Peyer's patch (tissue), 4 donors: ENCODE data around the gene SMURF2. TPM values are rescaled to one million over a fixed set of nuclear protein-coding genes. Genes with fewer than 3 reads are reported as not detected.

Experiments used
- DNase-seq, 3 donors: peaks; one replicate each; pipeline ENCODE4 v3.0.0-alpha.2; 2017 to 2019
- H3K27ac ChIP-seq, 4 donors: fragments of 200-600 bp; sonication (generic); one replicate each; pipeline ENCODE4 v1.5.1; 2016 to 2019
- H3K27me3 ChIP-seq, 2 donors: fragments of 200-600 bp; sonication (generic); one replicate each; pipeline ENCODE4 v1.5.1; 2019
- H3K36me3 ChIP-seq, 3 donors: fragments of 200-600 bp; sonication (generic); one replicate each; pipeline ENCODE4 v1.5.1; 2016 to 2019
- H3K4me1 ChIP-seq, 4 donors: fragments of 200-600 bp; sonication (generic); one replicate each; pipeline ENCODE4 v1.5.1; 2016 to 2019
- H3K4me3 ChIP-seq, 4 donors: fragments of 200-600 bp; sonication (generic); 1 replicate in 3 of 4; 2 replicates in 1 of 4; pipeline ENCODE4 v1.5.1; 2016 to 2019; ENCODE audit warnings: mild to moderate bottlenecking in 1 of 4
- H3K9me3 ChIP-seq, 4 donors: fragments of 200-600 bp; sonication (generic); one replicate each; pipeline ENCODE4 v1.5.1; 2016 to 2019; ENCODE audit warnings: mild to moderate bottlenecking in 1 of 4
- CTCF ChIP-seq, 6 experiments: fragments of 450-650 bp in 4 of 6; fragments of 200-600 bp in 2 of 6; sonication (generic) in 1 of 6; IDR thresholded peaks; one replicate each; pipeline ENCODE4 v1.5.1; 2017 to 2019; ENCODE audit warnings: antibody characterized with exemption in 6 of 6, mild to moderate bottlenecking in 3 of 6, moderate library complexity in 1 of 6
- POLR2A ChIP-seq, 2 donors: fragments of 450-650 bp; IDR thresholded peaks; one replicate each; pipeline ENCODE4 v1.5.1; 2017; ENCODE audit warnings: antibody characterized with exemption in 2 of 2, mild to moderate bottlenecking in 2 of 2, moderate library complexity in 2 of 2
- total RNA-seq, 4 donors: library from RNA; depleted of rRNA; stranded (reverse); fragments of >200 nt; gene quantifications; one replicate each; pipeline ENCODE4 v1.1.0, GENCODE V29; 2016

The SMURF2 gene
- total RNA-seq, 4 donors from 2014 or later, result 34.3 to 41.6 (median 37.5) TPM

DNA sequence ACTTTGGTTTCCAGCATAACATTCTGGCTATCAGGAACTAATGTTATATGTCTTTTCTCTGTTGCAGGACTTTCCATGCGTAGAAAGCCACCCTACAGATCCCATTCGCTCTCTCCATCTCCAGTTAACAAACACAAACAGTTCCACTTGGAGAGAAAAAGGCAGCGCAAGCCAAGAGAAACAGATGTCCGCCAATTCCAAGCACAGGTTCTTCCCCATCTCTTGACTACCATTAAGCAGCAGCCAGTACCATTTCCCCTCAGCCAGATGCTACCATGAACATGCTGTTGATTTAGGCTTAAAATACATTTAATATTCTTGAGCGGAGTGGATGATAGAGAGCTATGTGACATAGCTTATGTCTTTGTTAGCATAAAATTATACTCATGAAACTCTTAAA, 132.9 kb downstream of the SMURF2 start:
- Histone ChIP-seq H3K4me1 (no peaks in the 10 kb centered on the region), H3K4me3 (no peak overlapping the region), H3K9me3 (no peaks in the 10 kb centered on the region), H3K36me3 (peaks cover 0 to 100% (median 6%) of the 10 kb centered on the region in 3 donors), H3K27ac (no peak overlapping the region), H3K27me3 (no peaks in the 10 kb centered on the region)
- DNase-seq, result no peak
- no peak for TF ChIP-seq CTCF (IDR thresholded peaks at IDR 0.05)
- TF ChIP-seq POLR2A (IDR thresholded peaks at IDR 0.05), result no peak

DNA sequence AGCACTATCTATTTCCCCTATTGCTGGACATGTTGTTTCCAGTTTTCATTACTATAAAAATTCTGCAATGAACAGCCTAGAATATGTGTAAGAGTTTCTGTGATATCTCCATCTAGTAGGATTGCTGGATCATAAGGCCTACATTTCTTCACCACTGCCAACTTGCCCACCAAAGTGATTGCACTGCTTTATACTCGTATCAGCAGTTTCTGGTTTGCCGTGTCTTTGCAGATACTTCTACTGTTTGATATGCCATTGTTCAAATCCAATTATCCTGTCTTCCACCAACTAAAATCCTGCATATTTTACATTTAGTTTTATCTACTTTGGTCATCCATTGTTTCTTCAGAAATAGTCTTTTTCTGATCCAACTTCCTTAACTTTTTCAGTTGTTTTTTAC, 134.2 kb downstream of the SMURF2 start:
- peaks cover 0 to 100% (median 8%) of the 10 kb centered on the region in 3 donors for H3K36me3 ChIP-seq
- no peaks in the 10 kb centered on the region for H3K4me1 ChIP-seq
- no peaks in the 10 kb centered on the region for H3K27me3 ChIP-seq
- no peak overlapping the region for H3K4me3 ChIP-seq
- no peak overlapping the region for H3K27ac ChIP-seq
- TF ChIP-seq POLR2A (IDR thresholded peaks at IDR 0.05) (no peak), CTCF (IDR thresholded peaks at IDR 0.05) (no peak)
- no peaks in the 10 kb centered on the region for H3K9me3 ChIP-seq
- DNase-seq, result no peak

DNA sequence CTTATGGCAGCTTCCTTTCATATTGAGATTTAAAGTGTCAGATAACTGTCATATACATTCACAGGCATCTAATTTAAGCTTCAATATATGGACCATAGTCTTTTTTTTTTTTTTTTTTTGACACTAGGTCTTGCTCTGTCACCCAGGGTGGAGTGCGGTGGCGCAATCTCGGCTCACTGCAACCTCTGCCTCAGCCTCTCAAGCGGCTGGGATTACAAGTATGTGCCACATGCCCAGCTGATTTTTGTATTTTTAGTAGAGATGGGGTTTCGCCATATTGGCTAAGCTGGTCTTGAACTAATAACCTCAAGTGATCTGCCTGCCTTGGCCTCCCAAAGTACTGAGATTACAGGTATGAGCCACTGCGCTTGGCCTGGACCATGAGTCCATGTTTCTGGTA, 141.7 kb downstream of the SMURF2 start:
- peaks cover 0 to 100% (median 10%) of the 10 kb centered on the region in 3 donors for H3K36me3 ChIP-seq
- H3K9me3 ChIP-seq, result no peaks in the 10 kb centered on the region
- H3K27ac ChIP-seq, result no peak overlapping the region
- no peak overlapping the region for H3K4me3 ChIP-seq
- no peak for DNase-seq
- TF ChIP-seq CTCF (IDR thresholded peaks at IDR 0.05) (no peak), POLR2A (IDR thresholded peaks at IDR 0.05) (no peak)
- no peaks in the 10 kb centered on the region for H3K27me3 ChIP-seq
- no peaks in the 10 kb centered on the region for H3K4me1 ChIP-seq

DNA sequence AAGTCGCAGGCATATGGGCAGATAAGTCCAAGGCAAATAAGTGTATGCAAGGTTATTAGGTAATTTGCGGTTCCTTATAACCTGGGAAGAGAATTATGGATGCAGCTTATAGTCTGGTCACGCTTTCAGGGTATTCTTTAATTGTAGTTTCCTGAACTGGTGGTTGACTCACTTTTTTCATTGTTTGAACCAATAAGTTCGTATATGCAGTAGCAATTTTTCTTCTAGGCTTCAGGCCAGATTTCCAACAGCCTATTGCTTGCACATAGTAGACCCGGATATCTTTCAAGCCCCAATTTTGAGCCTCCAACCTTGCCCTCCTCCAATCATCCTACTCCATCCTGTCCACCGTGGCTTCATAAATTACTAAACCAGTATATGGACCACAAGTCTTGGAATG, 142.5 kb downstream of the SMURF2 start:
- no peaks in the 10 kb centered on the region for H3K27me3 ChIP-seq
- H3K9me3 ChIP-seq, result no peaks in the 10 kb centered on the region
- no peak overlapping the region for H3K27ac ChIP-seq
- H3K4me1 ChIP-seq, result no peaks in the 10 kb centered on the region
- DNase-seq, result no peak
- peaks cover 0 to 98% (median 6%) of the 10 kb centered on the region in 3 donors for H3K36me3 ChIP-seq
- TF ChIP-seq POLR2A (IDR thresholded peaks at IDR 0.05) (no peak), CTCF (IDR thresholded peaks at IDR 0.05) (no peak)
- H3K4me3 ChIP-seq, result no peak overlapping the region

DNA sequence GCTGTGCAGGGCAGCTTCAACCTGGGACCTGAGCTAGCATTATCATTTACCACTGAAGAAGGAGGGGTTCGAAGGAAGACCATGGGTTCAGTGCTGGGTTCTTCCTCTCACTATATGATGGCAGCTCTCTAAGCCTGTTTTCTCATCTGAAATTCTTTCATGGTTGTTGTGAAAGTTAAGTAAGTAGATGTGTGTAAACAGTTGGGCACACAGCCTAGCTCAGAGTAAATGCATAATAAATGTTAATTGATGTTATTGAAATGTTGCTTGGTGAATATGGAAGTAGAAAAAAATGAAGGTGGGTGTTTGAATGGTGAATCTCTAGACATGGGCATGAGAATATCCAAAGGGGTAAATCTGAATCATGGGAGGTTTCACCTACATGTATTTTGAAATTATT, 146.3 kb downstream of the SMURF2 start:
- H3K4me1 ChIP-seq, result no peaks in the 10 kb centered on the region
- H3K9me3 ChIP-seq, result no peaks in the 10 kb centered on the region
- H3K4me3 ChIP-seq, result no peak overlapping the region
- DNase-seq, result no peak
- TF ChIP-seq CTCF (IDR thresholded peaks at IDR 0.05), result no peak
- no peak for TF ChIP-seq POLR2A (IDR thresholded peaks at IDR 0.05)
- H3K27me3 ChIP-seq, result no peaks in the 10 kb centered on the region
- peaks cover 0 to 95% (median 4%) of the 10 kb centered on the region in 3 donors for H3K36me3 ChIP-seq
- no peak overlapping the region for H3K27ac ChIP-seq

DNA sequence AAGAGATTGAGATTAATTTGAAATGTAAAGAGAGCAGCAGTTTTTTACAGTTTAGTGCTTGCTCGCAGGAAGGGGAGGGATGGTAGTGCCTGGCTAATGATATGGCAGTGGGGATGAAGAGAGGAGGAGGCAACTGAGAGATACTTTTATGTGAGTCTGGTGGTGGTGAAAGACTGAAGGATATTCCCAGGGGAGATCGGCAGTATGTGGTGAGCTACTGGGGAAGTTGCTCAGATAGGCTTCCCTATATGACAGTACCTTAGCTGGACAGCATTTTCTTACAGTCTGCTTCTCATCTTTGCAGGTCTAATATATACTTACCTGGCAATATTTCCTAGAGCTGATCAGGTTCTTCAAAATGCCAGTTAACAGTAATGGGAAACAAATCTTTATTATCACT, 146.7 kb downstream of the SMURF2 start:
- Histone ChIP-seq H3K27me3 (no peaks in the 10 kb centered on the region), H3K4me1 (no peaks in the 10 kb centered on the region), H3K36me3 (peaks cover 0 to 95% (median 4%) of the 10 kb centered on the region in 3 donors), H3K9me3 (no peaks in the 10 kb centered on the region), H3K27ac (no peak overlapping the region), H3K4me3 (no peak overlapping the region)
- no peak for TF ChIP-seq POLR2A (IDR thresholded peaks at IDR 0.05)
- TF ChIP-seq CTCF (IDR thresholded peaks at IDR 0.05), result no peak
- no peak for DNase-seq
